Epithelial cell of esophagus (primary cell): ENCODE results near the gene KLHL12.

Experiments used
- DNase-seq: peaks from one replicate; pipeline ENCODE4 v3.0.0; 2010; ENCODE audit warnings: low read depth
- H3K4me3 ChIP-seq: 2 replicates; pipeline ENCODE4 v1.5.1; 2011; ENCODE audit warnings: mild to moderate bottlenecking, low read length, control low read depth
- TF ChIP-seq, protein P1 (sequence below): IDR thresholded peaks from 2 replicates; pipeline ENCODE4 v1.5.1; 2011; ENCODE audit warnings: low read depth, mild to moderate bottlenecking, low read length, control low read depth, inconsistent platforms; ENCODE audit not compliant: insufficient read depth; ENCODE audit errors: missing control alignments

Gene KLHL12

DNA sequence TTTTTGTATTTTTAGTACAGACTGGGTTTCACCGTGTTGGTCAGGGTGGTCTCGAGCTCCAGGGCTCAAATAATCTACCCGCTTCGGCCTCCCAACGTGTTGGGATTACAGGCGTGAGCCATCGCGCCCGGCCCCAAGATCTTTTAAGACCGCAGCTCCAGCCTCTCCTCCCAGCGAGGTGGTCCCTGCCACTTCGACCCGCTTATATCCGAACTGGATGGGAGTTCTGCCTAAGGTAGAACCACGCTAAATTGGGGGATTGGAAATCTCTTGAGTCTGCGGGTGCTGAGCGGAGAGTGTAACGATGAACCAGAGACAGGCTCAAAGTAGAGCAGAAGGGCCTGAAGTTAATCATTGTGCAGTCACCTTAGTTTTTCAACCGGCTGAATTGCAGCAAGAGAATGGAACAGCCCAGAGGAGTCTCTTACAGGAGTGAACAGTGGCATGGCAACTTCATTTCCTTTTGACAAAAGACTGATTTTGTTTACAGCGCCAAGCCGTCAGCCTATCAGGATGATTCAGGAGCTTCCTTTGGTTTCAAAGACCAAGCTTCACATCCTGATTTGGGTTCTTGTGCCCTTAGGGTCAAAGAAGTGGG lies 40.7 kb upstream of the KLHL12 start:
- peak overlapping the region; percentile 93 for H3K4me3 ChIP-seq
- peak; percentile 33 for DNase-seq
- TF ChIP-seq, protein P1, sequence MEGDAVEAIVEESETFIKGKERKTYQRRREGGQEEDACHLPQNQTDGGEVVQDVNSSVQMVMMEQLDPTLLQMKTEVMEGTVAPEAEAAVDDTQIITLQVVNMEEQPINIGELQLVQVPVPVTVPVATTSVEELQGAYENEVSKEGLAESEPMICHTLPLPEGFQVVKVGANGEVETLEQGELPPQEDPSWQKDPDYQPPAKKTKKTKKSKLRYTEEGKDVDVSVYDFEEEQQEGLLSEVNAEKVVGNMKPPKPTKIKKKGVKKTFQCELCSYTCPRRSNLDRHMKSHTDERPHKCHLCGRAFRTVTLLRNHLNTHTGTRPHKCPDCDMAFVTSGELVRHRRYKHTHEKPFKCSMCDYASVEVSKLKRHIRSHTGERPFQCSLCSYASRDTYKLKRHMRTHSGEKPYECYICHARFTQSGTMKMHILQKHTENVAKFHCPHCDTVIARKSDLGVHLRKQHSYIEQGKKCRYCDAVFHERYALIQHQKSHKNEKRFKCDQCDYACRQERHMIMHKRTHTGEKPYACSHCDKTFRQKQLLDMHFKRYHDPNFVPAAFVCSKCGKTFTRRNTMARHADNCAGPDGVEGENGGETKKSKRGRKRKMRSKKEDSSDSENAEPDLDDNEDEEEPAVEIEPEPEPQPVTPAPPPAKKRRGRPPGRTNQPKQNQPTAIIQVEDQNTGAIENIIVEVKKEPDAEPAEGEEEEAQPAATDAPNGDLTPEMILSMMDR: no peak

DNA sequence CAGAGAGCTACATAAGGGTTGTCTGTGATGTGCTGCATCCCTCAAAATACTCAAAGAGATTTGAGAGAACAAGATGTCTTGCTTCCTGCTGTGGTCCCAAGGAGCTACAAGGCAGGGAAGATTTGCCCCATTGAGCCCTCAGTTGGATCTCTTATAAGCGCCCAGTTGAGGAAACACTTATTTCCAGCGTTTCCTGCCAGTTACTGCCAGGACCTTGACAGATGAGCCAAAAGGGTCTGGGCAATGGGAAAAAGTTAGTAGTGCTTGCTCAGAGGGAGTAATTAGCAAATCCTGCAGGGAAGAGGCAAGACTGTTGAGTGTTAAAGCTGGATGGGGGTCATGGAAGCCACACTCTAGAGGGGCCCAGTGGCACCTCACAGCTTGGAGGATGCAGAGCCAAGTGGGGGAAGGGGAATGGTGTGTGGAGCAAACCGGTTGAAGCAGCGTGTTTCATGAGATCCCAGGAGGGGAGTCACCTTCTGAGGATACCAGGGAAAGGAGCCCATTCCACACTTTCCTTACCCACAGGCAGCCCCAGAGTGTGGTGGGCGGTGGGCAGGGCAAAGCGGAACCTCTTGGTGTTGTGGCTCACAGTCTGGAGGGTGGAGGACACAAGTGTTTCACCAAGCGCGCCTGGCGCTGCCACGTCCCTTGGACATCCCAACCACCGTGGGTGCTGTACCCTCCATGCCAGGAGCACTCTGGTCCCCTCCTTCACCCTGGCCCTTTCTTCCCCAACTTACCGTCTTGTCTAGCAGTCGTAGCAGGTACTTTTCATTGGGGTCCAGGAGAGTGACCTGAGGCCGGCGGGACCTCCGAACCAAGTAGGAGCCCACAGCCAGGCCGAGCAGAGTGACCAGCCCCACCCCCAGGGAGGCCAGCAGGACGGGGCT lies 39.2 kb upstream of the KLHL12 start:
- TF ChIP-seq, protein P1: no peak
- peak; percentile 40 for DNase-seq
- peak overlapping the region; percentile 93 for H3K4me3 ChIP-seq

DNA sequence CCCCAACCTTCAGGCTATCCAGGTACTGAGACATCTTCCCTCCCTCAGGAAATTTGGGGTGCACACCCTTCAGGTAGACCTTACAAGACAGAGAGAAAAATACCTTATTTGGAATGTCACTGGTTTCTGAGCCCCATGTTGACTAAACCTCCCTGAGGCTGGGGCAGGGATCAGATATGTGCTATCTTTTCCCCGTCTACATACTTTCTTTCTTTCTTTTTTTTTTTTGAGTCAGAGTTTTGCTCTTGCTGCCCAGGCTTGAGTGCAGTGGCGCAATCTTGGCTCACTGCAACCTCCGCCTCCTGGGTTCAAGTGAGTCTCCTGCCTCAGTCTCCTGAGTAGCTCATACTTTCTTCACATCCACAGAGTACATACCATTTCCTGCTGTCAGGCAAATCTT lies 38.4 kb upstream of the KLHL12 start:
- H3K4me3 ChIP-seq: no peak overlapping the region
- DNase-seq: peak; percentile 92
- TF ChIP-seq, protein P1: no peak

DNA sequence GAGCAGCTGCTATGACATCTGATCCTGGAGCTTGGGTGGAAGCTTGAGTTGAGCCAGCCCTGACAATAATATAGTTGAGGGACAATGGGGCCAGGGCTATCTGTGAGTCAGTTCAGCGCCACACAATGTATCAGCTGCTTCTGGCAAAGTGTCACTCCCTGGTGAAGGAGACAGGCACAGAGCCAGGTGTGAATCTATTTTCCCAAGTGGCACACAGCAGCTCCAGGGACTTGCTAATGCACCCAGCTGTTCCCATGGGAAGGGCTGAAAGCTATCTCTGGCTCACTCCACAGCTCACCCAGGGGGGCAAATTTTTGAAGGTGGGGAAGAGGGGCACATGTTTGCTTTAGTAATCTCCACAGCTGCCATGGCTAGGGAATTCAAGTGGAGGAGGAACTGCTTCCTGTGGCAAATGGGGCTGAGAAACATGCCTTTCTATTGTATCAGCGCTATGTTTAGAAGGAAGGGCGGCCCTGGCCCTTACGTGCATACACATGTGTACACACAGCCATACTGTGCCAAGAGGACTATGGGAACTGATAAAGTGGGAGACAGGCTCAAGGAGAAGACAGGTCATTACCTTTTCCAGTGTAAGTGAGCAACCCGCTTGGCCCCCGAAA lies 37.9 kb upstream of the KLHL12 start:
- TF ChIP-seq, protein P1: no peak
- no peak overlapping the region for H3K4me3 ChIP-seq
- DNase-seq: peak; percentile 91

DNA sequence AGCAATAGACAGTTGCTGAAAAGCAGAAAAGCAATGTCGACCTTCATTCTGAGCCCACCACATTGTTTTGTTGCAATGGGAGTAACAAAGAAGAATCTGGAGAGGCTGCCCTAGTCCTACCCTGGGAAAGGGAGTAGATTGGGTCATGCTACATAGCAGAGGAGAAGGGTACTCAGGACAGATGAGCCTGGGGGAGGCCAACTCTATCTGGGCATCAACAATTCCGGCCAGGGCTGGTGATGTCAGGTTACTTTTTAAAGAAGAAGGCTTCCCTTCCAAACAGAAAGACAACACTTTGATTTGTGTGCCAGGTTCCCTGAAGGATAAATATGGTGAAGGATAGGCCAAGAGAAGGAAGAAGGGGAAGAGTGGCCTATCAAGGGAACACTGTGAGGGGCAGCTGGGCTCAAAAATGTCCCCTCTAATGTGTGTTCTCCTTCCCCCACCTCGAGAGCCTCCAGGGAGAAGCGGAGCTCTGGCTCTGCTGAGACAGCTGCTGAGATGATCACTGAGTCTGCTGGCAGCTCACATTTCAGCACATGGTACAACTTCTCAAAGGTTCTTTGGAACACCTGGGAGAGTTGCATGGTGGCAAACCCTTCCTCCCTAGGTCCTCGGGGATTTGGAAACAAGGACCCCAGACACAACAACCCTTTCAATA lies 34.3 kb upstream of the KLHL12 start:
- H3K4me3 ChIP-seq: no peak overlapping the region
- DNase-seq: no peak
- TF ChIP-seq, protein P1: no peak

DNA sequence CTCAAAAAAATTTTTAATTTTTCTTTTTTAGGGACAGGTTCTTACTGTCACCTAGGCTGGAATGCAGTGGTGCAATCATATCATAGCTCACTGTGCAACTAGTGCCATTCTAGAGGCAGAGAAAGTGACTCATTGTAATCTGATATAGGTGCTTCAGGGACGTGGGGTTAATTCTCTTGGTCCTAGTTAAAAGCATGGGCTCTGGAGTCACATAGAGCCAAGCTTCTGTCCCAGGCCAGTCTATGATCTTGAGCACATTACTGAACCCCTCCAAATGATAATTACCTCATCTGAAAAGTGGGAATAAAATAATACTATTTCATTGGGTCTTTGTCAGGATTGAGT lies 32.2 kb upstream of the KLHL12 start:
- H3K4me3 ChIP-seq: no peak overlapping the region
- DNase-seq: peak; percentile 86
- TF ChIP-seq, protein P1: no peak
